Measurements from ENCODE around the gene DENND1A. TPM values are rescaled to one million over a fixed set of nuclear protein-coding genes. Genes with fewer than 3 reads are reported as not detected.

Gene DENND1A
- total and polyA plus RNA-seq, 2 of the 13 experiments (the other 11 are each of a cell fraction or from before 2014, with no cell fraction given): 14.8 to 30.1 TPM

GRCh38 chr9:123500336-123500735 lies 429.6 kb downstream of the DENND1A start (continued):
- TF ChIP-seq, protein P1, sequence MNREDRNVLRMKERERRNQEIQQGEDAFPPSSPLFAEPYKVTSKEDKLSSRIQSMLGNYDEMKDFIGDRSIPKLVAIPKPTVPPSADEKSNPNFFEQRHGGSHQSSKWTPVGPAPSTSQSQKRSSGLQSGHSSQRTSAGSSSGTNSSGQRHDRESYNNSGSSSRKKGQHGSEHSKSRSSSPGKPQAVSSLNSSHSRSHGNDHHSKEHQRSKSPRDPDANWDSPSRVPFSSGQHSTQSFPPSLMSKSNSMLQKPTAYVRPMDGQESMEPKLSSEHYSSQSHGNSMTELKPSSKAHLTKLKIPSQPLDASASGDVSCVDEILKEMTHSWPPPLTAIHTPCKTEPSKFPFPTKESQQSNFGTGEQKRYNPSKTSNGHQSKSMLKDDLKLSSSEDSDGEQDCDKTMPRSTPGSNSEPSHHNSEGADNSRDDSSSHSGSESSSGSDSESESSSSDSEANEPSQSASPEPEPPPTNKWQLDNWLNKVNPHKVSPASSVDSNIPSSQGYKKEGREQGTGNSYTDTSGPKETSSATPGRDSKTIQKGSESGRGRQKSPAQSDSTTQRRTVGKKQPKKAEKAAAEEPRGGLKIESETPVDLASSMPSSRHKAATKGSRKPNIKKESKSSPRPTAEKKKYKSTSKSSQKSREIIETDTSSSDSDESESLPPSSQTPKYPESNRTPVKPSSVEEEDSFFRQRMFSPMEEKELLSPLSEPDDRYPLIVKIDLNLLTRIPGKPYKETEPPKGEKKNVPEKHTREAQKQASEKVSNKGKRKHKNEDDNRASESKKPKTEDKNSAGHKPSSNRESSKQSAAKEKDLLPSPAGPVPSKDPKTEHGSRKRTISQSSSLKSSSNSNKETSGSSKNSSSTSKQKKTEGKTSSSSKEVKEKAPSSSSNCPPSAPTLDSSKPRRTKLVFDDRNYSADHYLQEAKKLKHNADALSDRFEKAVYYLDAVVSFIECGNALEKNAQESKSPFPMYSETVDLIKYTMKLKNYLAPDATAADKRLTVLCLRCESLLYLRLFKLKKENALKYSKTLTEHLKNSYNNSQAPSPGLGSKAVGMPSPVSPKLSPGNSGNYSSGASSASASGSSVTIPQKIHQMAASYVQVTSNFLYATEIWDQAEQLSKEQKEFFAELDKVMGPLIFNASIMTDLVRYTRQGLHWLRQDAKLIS (CRISPR knock-in tag; IDR thresholded peaks at IDR 0.05): no peak
- TF ChIP-seq PHF8 (CRISPR knock-in tag; IDR thresholded peaks at IDR 0.05): no peak
- TF ChIP-seq, protein P2, sequence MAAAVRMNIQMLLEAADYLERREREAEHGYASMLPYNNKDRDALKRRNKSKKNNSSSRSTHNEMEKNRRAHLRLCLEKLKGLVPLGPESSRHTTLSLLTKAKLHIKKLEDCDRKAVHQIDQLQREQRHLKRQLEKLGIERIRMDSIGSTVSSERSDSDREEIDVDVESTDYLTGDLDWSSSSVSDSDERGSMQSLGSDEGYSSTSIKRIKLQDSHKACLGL (CRISPR knock-in tag; IDR thresholded peaks at IDR 0.05): no peak
- TF ChIP-seq, protein P3, sequence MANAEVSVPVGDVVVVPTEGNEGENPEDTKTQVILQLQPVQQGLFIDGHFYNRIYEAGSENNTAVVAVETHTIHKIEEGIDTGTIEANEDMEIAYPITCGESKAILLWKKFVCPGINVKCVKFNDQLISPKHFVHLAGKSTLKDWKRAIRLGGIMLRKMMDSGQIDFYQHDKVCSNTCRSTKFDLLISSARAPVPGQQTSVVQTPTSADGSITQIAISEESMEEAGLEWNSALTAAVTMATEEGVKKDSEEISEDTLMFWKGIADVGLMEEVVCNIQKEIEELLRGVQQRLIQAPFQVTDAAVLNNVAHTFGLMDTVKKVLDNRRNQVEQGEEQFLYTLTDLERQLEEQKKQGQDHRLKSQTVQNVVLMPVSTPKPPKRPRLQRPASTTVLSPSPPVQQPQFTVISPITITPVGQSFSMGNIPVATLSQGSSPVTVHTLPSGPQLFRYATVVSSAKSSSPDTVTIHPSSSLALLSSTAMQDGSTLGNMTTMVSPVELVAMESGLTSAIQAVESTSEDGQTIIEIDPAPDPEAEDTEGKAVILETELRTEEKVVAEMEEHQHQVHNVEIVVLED (CRISPR knock-in tag; IDR thresholded peaks at IDR 0.05; ENCODE audit: borderline replicate concordance): no peak
- TF ChIP-seq, protein P4, sequence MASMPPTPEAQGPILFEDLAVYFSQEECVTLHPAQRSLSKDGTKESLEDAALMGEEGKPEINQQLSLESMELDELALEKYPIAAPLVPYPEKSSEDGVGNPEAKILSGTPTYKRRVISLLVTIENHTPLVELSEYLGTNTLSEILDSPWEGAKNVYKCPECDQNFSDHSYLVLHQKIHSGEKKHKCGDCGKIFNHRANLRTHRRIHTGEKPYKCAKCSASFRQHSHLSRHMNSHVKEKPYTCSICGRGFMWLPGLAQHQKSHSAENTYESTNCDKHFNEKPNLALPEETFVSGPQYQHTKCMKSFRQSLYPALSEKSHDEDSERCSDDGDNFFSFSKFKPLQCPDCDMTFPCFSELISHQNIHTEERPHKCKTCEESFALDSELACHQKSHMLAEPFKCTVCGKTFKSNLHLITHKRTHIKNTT (CRISPR knock-in tag; IDR thresholded peaks at IDR 0.05): no peak
- no peak for TF ChIP-seq EEA1 (CRISPR knock-in tag; IDR thresholded peaks at IDR 0.05; ENCODE audit: borderline replicate concordance)
- no peak for TF ChIP-seq ZNF484 (CRISPR knock-in tag; IDR thresholded peaks at IDR 0.05; ENCODE audit: borderline replicate concordance, low read depth)
- no peak for TF ChIP-seq PLSCR1 (CRISPR knock-in tag; IDR thresholded peaks at IDR 0.05; ENCODE audit: borderline replicate concordance)
